ENCODE results near the gene ADCY4. TPM values are rescaled to one million over a fixed set of nuclear protein-coding genes. Genes with fewer than 3 reads are reported as not detected.
A peak's percentile ranks its signal among the peaks of the same experiment; 100 is the strongest.

The ADCY4 gene
- total RNA-seq, 4 donors from 2014 or later, result 3.1 to 23.1 (median 11.7) TPM

GRCh38 chr14:24283796-24284460 lies 50.9 kb downstream of the ADCY4 start:
- Histone ChIP-seq H3K4me3 (no peak overlapping the region), H3K27me3 (no peaks in the 10 kb centered on the region), H3K9me3 (no peaks in the 10 kb centered on the region), H3K27ac (peak overlapping the region in 3 of 4 donors; percentile 43 to 76 (median 67)), H3K36me3 (peaks cover 0 to 6% (median 0%) of the 10 kb centered on the region in 3 donors), H3K4me1 (peaks cover 30 to 85% (median 36%) of the 10 kb centered on the region in 3 donors)
- DNase-seq, result no peak
- intact Hi-C loops (cut with DNase I), result no loop called here
- WGBS, 2 donors, result 87% methylated on average over 4 of the region's 5 CpGs; no CpG with 5 or more reads in 1 of the 2 donors
- TF ChIP-seq POLR2A (IDR thresholded peaks at IDR 0.05), result no peak
- TF ChIP-seq CTCF (IDR thresholded peaks at IDR 0.05), result no peak

- no peaks in the 10 kb centered on the region for H3K36me3 ChIP-seq
- peak overlapping the region in 1 of 4 donors; percentile 16 for H3K27ac ChIP-seq
- TF ChIP-seq POLR2A (IDR thresholded peaks at IDR 0.05), result no peak
- intact Hi-C loops (cut with DNase I), result no loop called here
- DNase-seq, result no peak
- H3K9me3 ChIP-seq, result no peaks in the 10 kb centered on the region
- H3K4me3 ChIP-seq, result no peak overlapping the region
- no CpG with 5 or more reads among the region's 3 CpGs for WGBS, 2 donors
- H3K4me1 ChIP-seq, result peaks cover 34 to 97% (median 45%) of the 10 kb centered on the region in 3 donors
- H3K27me3 ChIP-seq, result no peaks in the 10 kb centered on the region
Measured at GRCh38 chr14:24282736-24283135, 52.1 kb downstream of the ADCY4 start.

- TF ChIP-seq POLR2A (IDR thresholded peaks at IDR 0.05), result no peak
- intact Hi-C loops (cut with DNase I), result no loop called here
- no peaks in the 10 kb centered on the region for H3K9me3 ChIP-seq
- H3K27me3 ChIP-seq, result no peaks in the 10 kb centered on the region
- H3K27ac ChIP-seq, result peak overlapping the region; percentile 67 to 88 (median 78)
- WGBS, 2 donors, result 84 to 91% methylated on average over 5 to 7 of the region's 7 CpGs
- no peak overlapping the region for H3K4me3 ChIP-seq
- DNase-seq, result no peak
- no peaks in the 10 kb centered on the region for H3K36me3 ChIP-seq
- peaks cover 34 to 98% (median 53%) of the 10 kb centered on the region in 3 donors for H3K4me1 ChIP-seq
Measured at GRCh38 chr14:24281636-24282035, 53.2 kb downstream of the ADCY4 start.

GRCh38 chr14:24280797-24281460 lies 53.9 kb downstream of the ADCY4 start:
- 65 to 68% methylated on average over 6 of the region's 6 CpGs for WGBS, 2 donors
- intact Hi-C loops (cut with DNase I), result no loop called here
- H3K36me3 ChIP-seq, result no peaks in the 10 kb centered on the region
- no peak for DNase-seq
- H3K4me1 ChIP-seq, result peaks cover 29 to 96% (median 48%) of the 10 kb centered on the region in 3 donors
- H3K27me3 ChIP-seq, result no peaks in the 10 kb centered on the region
- no peaks in the 10 kb centered on the region for H3K9me3 ChIP-seq
- no peak for TF ChIP-seq POLR2A (IDR thresholded peaks at IDR 0.05)
- TF ChIP-seq CTCF (IDR thresholded peaks at IDR 0.05), result no peak
- peak overlapping the region; percentile 67 to 88 (median 78) for H3K27ac ChIP-seq
- H3K4me3 ChIP-seq, result no peak overlapping the region

- Histone ChIP-seq H3K27ac (peak overlapping the region; percentile 67 to 88 (median 78)), H3K4me1 (peaks cover 26 to 96% (median 45%) of the 10 kb centered on the region in 3 donors), H3K9me3 (no peaks in the 10 kb centered on the region), H3K36me3 (no peaks in the 10 kb centered on the region), H3K4me3 (no peak overlapping the region), H3K27me3 (no peaks in the 10 kb centered on the region)
- WGBS, 2 donors, result 50 to 72% methylated on average over 9 to 11 of the region's 11 CpGs
- intact Hi-C loops (cut with DNase I), result no loop called here
- DNase-seq, result no peak
- TF ChIP-seq POLR2A (IDR thresholded peaks at IDR 0.05) (no peak), CTCF (IDR thresholded peaks at IDR 0.05) (peak in 5 of 6 experiments; percentile 10 to 69 (median 42))
Measured at GRCh38 chr14:24279301-24280186, 55.3 kb downstream of the ADCY4 start.

All from esophagus squamous epithelium (tissue), 5 donors.